ENCODE measurements around the gene TDRD12. TPM values are rescaled to one million over a fixed set of nuclear protein-coding genes. Genes with fewer than 3 reads are reported as not detected.
"Not testable (repeated sequence)": the region's sequence is repeated elsewhere in the genome, so short reads cannot be mapped to it uniquely, and the experiment has no call there.

TDRD12 gene
- total RNA-seq, 1 donor from 2014 or later: 0.48 TPM

GRCh38 chr19:32830231-32831014 is 110.9 kb downstream of the TDRD12 start:
- DNase-seq (ENCODE audit: low spot score): no peak

- no peak for DNase-seq (ENCODE audit: low spot score)
Observed at GRCh38 chr19:32831611-32832010, 112.0 kb downstream of the TDRD12 start.

GRCh38 chr19:32832094-32832493 is 112.5 kb downstream of the TDRD12 start:
- not testable (repeated sequence) for DNase-seq (ENCODE audit: low spot score)

GRCh38 chr19:32832825-32833224 is 113.3 kb downstream of the TDRD12 start:
- not testable (repeated sequence) for DNase-seq (ENCODE audit: low spot score)

GRCh38 chr19:32833388-32833787 is 113.8 kb downstream of the TDRD12 start:
- not testable (repeated sequence) for DNase-seq (ENCODE audit: low spot score)

- DNase-seq (ENCODE audit: low spot score): no peak
Observed at GRCh38 chr19:32837531-32837930, 118.0 kb downstream of the TDRD12 start.

GRCh38 chr19:32842061-32842460 is 122.5 kb downstream of the TDRD12 start:
- DNase-seq (ENCODE audit: low spot score): no peak

GRCh38 chr19:32843716-32844245 is 124.2 kb downstream of the TDRD12 start:
- DNase-seq (ENCODE audit: low spot score): no peak

GRCh38 chr19:32848035-32848434 is 128.5 kb downstream of the TDRD12 start:
- not testable (repeated sequence) for DNase-seq (ENCODE audit: low spot score)

- DNase-seq (ENCODE audit: low spot score): no peak
Observed at GRCh38 chr19:32852216-32852615, 132.6 kb downstream of the TDRD12 start.

GRCh38 chr19:32856818-32857217 is 137.3 kb downstream of the TDRD12 start:
- not testable (repeated sequence) for DNase-seq (ENCODE audit: low spot score)

- DNase-seq (ENCODE audit: low spot score): no peak
Observed at GRCh38 chr19:32857584-32857983, 138.0 kb downstream of the TDRD12 start.

GRCh38 chr19:32858155-32858554 is 138.6 kb downstream of the TDRD12 start:
- DNase-seq (ENCODE audit: low spot score): no peak

- no peak for DNase-seq (ENCODE audit: low spot score)
Observed at GRCh38 chr19:32858559-32858958, 139.0 kb downstream of the TDRD12 start.

GRCh38 chr19:32859591-32859990 is 140.0 kb downstream of the TDRD12 start:
- DNase-seq (ENCODE audit: low spot score): no peak

- no peak for DNase-seq (ENCODE audit: low spot score)
Observed at GRCh38 chr19:32861596-32861995, 142.0 kb downstream of the TDRD12 start.

- DNase-seq (ENCODE audit: low spot score): no peak
Observed at GRCh38 chr19:32862173-32862572, 142.6 kb downstream of the TDRD12 start.

- no peak for DNase-seq (ENCODE audit: low spot score)
Observed at GRCh38 chr19:32862741-32863140, 143.2 kb downstream of the TDRD12 start.

- no peak for DNase-seq (ENCODE audit: low spot score)
Observed at GRCh38 chr19:32863301-32863700, 143.7 kb downstream of the TDRD12 start.

GRCh38 chr19:32863841-32864240 is 144.3 kb downstream of the TDRD12 start:
- DNase-seq (ENCODE audit: low spot score): no peak

GRCh38 chr19:32864318-32865007 is 144.9 kb downstream of the TDRD12 start:
- DNase-seq (ENCODE audit: low spot score): no peak

GRCh38 chr19:32865326-32865725 is 145.8 kb downstream of the TDRD12 start:
- DNase-seq (ENCODE audit: low spot score): no peak

GRCh38 chr19:32866061-32866460 is 146.5 kb downstream of the TDRD12 start:
- no peak for DNase-seq (ENCODE audit: low spot score)

Data from umbilical cord (tissue), 2 donors.